H1 (cell line): Measurements from ENCODE around the gene CMIP. TPM values are rescaled to one million over a fixed set of nuclear protein-coding genes. Genes with fewer than 3 reads are reported as not detected.

ENCODE experiments used
- CTCF ChIA-PET: fragments of 300-600 bp; sonication (Branson Sonifier 250); formaldehyde crosslinking; loops from one replicate; lab custom pipeline; 2021; ENCODE audit not compliant: partially characterized antibody; lab: Charles Lee
- POLR2A ChIA-PET: fragments of 300-600 bp; sonication (Branson Sonifier 250); formaldehyde crosslinking; loops from one replicate; lab custom pipeline; 2021; ENCODE audit warnings: inconsistent platforms; ENCODE audit not compliant: partially characterized antibody; lab: Charles Lee
- DNase-seq, 2 experiments: peaks; one replicate each; pipeline versions ENCODE4 v3.0.0 to v3.0.0-alpha.2; 2010 to 2022; ENCODE audit warnings: low spot score in 2 of 2, low read depth in 1 of 2, mixed read lengths in 1 of 2
- FAIRE-seq: peaks from 2 replicates; lab custom pipeline; 2011; peaks lifted over from hg19 to GRCh38; lab: Jason Lieb, UNC
- H2AFZ ChIP-seq: 2 replicates; pipeline ENCODE4 v1.8.1; 2012; ENCODE audit warnings: low read length, inconsistent platforms
- H2AK5ac ChIP-seq: 2 replicates; pipeline ENCODE4 v1.6.1; 2013; ENCODE audit warnings: low read depth, low read length
- H2BK120ac ChIP-seq: replicated peaks from 2 replicates; pipeline ENCODE3; 2013; ENCODE audit warnings: low read depth, low read length, inconsistent platforms
- H2BK12ac ChIP-seq: 2 replicates; pipeline ENCODE4 v1.6.1; 2013; ENCODE audit warnings: low read depth, low read length
- H2BK15ac ChIP-seq: 2 replicates; pipeline ENCODE4 v1.6.1; 2013; ENCODE audit warnings: low read length
- H2BK20ac ChIP-seq: 2 replicates; pipeline ENCODE4 v1.6.1; 2013; ENCODE audit warnings: low read length
- H2BK5ac ChIP-seq: 2 replicates; pipeline ENCODE4 v1.6.1; 2013; ENCODE audit warnings: low read depth, low read length
- H3K14ac ChIP-seq: 2 replicates; pipeline ENCODE4 v1.6.1; 2013; ENCODE audit warnings: inconsistent platforms; ENCODE audit not compliant: insufficient read length
- H3K18ac ChIP-seq: 2 replicates; pipeline ENCODE4 v1.6.1; 2013; ENCODE audit warnings: low read length; ENCODE audit errors: extremely low read depth
- H3K23ac ChIP-seq: 2 replicates; pipeline ENCODE4 v1.6.1; 2013; ENCODE audit warnings: inconsistent platforms; ENCODE audit not compliant: insufficient read length
- H3K23me2 ChIP-seq: 2 replicates; pipeline ENCODE4 v1.6.1; 2013; ENCODE audit warnings: low read depth, low read length
- H3K27ac ChIP-seq: 2 replicates; pipeline ENCODE4 v1.6.1; 2011; ENCODE audit warnings: low read depth, low read length, inconsistent platforms
- H3K27me3 ChIP-seq, 4 experiments: replicated peaks in 1 of 4; 1 replicate in 1 of 4; 2 replicates in 3 of 4; pipeline versions ENCODE4 v1.6.1 to v1.8.1; 2011 to 2013; ENCODE audit warnings: low read length in 3 of 4, mild to moderate bottlenecking in 3 of 4, inconsistent platforms in 2 of 4, mixed read lengths in 2 of 4, moderate library complexity in 1 of 4; ENCODE audit not compliant: control insufficient read depth in 3 of 4, insufficient read depth in 3 of 4; ENCODE audit errors: extremely low read depth in 1 of 4
- H3K36me3 ChIP-seq, 4 experiments: 2 replicates each; pipeline versions ENCODE4 v1.6.1 to v1.8.1; 2011 to 2013; ENCODE audit warnings: mild to moderate bottlenecking in 4 of 4, low read length in 3 of 4, moderate library complexity in 2 of 4, control low read depth in 1 of 4, inconsistent platforms in 1 of 4; ENCODE audit not compliant: insufficient read depth in 4 of 4, control insufficient read depth in 2 of 4
- H3K4ac ChIP-seq: replicated peaks from 2 replicates; pipeline ENCODE3; 2013; ENCODE audit warnings: low read length, low read depth, mixed read lengths, inconsistent platforms; ENCODE audit not compliant: insufficient read length
- H3K4me1 ChIP-seq, 4 experiments: replicated peaks in 1 of 4; 1 replicate in 1 of 4; 2 replicates in 3 of 4; pipeline versions ENCODE4 v1.6.1 to v1.8.1; 2011 to 2013; ENCODE audit warnings: low read length in 3 of 4, inconsistent platforms in 2 of 4, mixed read lengths in 1 of 4; ENCODE audit not compliant: insufficient read depth in 4 of 4, control insufficient read depth in 3 of 4
- H3K4me2 ChIP-seq, 2 experiments: 2 replicates each; pipeline versions ENCODE4 v1.6.1 to v1.8.1; 2011 to 2013; ENCODE audit warnings: low read depth in 2 of 2, low read length in 2 of 2, control low read depth in 1 of 2, inconsistent platforms in 1 of 2, mild to moderate bottlenecking in 1 of 2; ENCODE audit not compliant: insufficient read depth in 1 of 2
- H3K4me3 ChIP-seq, 4 experiments: fragments of 200-600, 300-600 bp in 1 of 4; sonication (generic), shearing (Covaris generic), sonication (Bioruptor Twin) in 1 of 4; 2 replicates each; pipeline versions ENCODE4 v1.5.1 to v1.8.1; 2011 to 2016; ENCODE audit warnings: low read length in 4 of 4, low read depth in 3 of 4, control low read depth in 2 of 4, inconsistent platforms in 2 of 4, mild to moderate bottlenecking in 2 of 4, mixed read lengths in 1 of 4, moderate library complexity in 1 of 4; ENCODE audit not compliant: insufficient read depth in 2 of 4; ENCODE audit errors: extremely low read depth in 1 of 4
- H3K56ac ChIP-seq: replicated peaks from 2 replicates; pipeline ENCODE3; 2013; ENCODE audit warnings: low read depth, mild to moderate bottlenecking, mixed read lengths, low read length, inconsistent platforms; ENCODE audit not compliant: insufficient read length
- H3K79me1 ChIP-seq: 2 replicates; pipeline ENCODE4 v1.6.1; 2013; ENCODE audit warnings: low read depth, low read length, control low read depth
- H3K79me2 ChIP-seq, 2 experiments: 2 replicates each; pipeline versions ENCODE4 v1.6.1 to v1.8.1; 2012 to 2013; ENCODE audit warnings: low read length in 2 of 2, mild to moderate bottlenecking in 2 of 2, inconsistent platforms in 1 of 2; ENCODE audit not compliant: insufficient read depth in 2 of 2, control insufficient read depth in 1 of 2
- H3K9ac ChIP-seq, 4 experiments: replicated peaks in 1 of 4; 1 replicate in 1 of 4; 2 replicates in 3 of 4; pipeline versions ENCODE4 v1.6.1 to v1.8.1; 2011 to 2013; ENCODE audit warnings: low read depth in 3 of 4, low read length in 3 of 4, control low read depth in 2 of 4, mild to moderate bottlenecking in 2 of 4, moderate library complexity in 2 of 4, inconsistent platforms in 1 of 4; ENCODE audit errors: extremely low read depth in 1 of 4
- H3K9me3 ChIP-seq, 2 experiments: 2 replicates each; pipeline versions ENCODE4 v1.6.1 to v1.8.1; 2012 to 2013; ENCODE audit warnings: mild to moderate bottlenecking in 2 of 2, moderate library complexity in 2 of 2, control low read depth in 1 of 2, inconsistent platforms in 1 of 2, low read depth in 1 of 2, low read length in 1 of 2, mixed read lengths in 1 of 2; ENCODE audit not compliant: insufficient read depth in 2 of 2
- H4K20me1 ChIP-seq, 2 experiments: replicated peaks in 1 of 2; 2 replicates each; pipeline versions ENCODE3 to v1.8.1; 2011 to 2013; ENCODE audit warnings: inconsistent platforms in 2 of 2, low read length in 2 of 2, mild to moderate bottlenecking in 1 of 2; ENCODE audit not compliant: insufficient read depth in 2 of 2, control insufficient read depth in 1 of 2
- H4K5ac ChIP-seq: 2 replicates; pipeline ENCODE4 v1.6.1; 2013; ENCODE audit warnings: low read length, low read depth, mixed read lengths, inconsistent platforms; ENCODE audit not compliant: insufficient read length
- H4K8ac ChIP-seq: 2 replicates; pipeline ENCODE4 v1.8.0; 2013; ENCODE audit warnings: mild to moderate bottlenecking, moderate library complexity, low read length, inconsistent platforms; ENCODE audit not compliant: insufficient read depth; ENCODE audit errors: extremely low read depth
- H4K91ac ChIP-seq: replicated peaks from 2 replicates; pipeline ENCODE3; 2013; ENCODE audit warnings: low read length, mixed read lengths, inconsistent platforms; ENCODE audit not compliant: insufficient read length
- CEBPB ChIP-seq: IDR thresholded peaks from 2 replicates; pipeline ENCODE4 v1.6.1; 2012; ENCODE audit warnings: low read depth, low read length
- EGR1 ChIP-seq: IDR thresholded peaks from 2 replicates; pipeline ENCODE4 v1.6.1; 2011; ENCODE audit warnings: low read depth, low read length, borderline replicate concordance
- EZH2 ChIP-seq: fragments of 200-600 bp; sonication (generic); IDR thresholded peaks from 2 replicates; pipeline ENCODE4 v1.7.1; 2012; ENCODE audit warnings: low read depth, mild to moderate bottlenecking, moderate library complexity, low read length, inconsistent platforms; ENCODE audit not compliant: severe bottlenecking
- FOSL1 ChIP-seq: IDR thresholded peaks from 2 replicates; pipeline ENCODE4 v1.6.1; 2011; ENCODE audit warnings: mild to moderate bottlenecking, low read depth, low read length, moderate library complexity; ENCODE audit not compliant: insufficient read depth
- JUND ChIP-seq: IDR thresholded peaks from 2 replicates; pipeline ENCODE4 v1.6.1; 2011; ENCODE audit warnings: mild to moderate bottlenecking, improper control_type of control experiment, low read length
- KDM1A ChIP-seq: fragments of 200-600, 300-600 bp; sonication (generic); IDR thresholded peaks from 2 replicates; pipeline ENCODE4 v1.7.1; 2016; ENCODE audit warnings: mild to moderate bottlenecking, low read length, borderline replicate concordance
- MAFK ChIP-seq: IDR thresholded peaks from 2 replicates; pipeline ENCODE4 v1.6.1; 2012; ENCODE audit warnings: low read depth, mild to moderate bottlenecking, improper control_type of control experiment, low read length
- PHF8 ChIP-seq: fragments of 200-600 bp; sonication (generic); conservative IDR thresholded peaks from 2 replicates; pipeline ENCODE4 v1.7.1; 2012; ENCODE audit warnings: low read depth, mild to moderate bottlenecking, inconsistent platforms, low read length, moderate library complexity
- RXRA ChIP-seq: IDR thresholded peaks from 2 replicates; pipeline ENCODE4 v1.6.1; 2011; ENCODE audit warnings: low read depth, mild to moderate bottlenecking, low read length, moderate library complexity; ENCODE audit not compliant: insufficient read depth
- SIX5 ChIP-seq: IDR thresholded peaks from 2 replicates; pipeline ENCODE4 v1.6.1; 2011; ENCODE audit warnings: mild to moderate bottlenecking, low read depth, low read length
- SP1 ChIP-seq: IDR thresholded peaks from 2 replicates; pipeline ENCODE4 v1.6.1; 2011; ENCODE audit warnings: low read depth, low read length
- SP2 ChIP-seq: IDR thresholded peaks from 2 replicates; pipeline ENCODE4 v1.6.1; 2012; ENCODE audit warnings: mild to moderate bottlenecking, low read length, inconsistent platforms
- TAF1 ChIP-seq: IDR thresholded peaks from 2 replicates; pipeline ENCODE4 v1.6.1; 2011; ENCODE audit warnings: mild to moderate bottlenecking, low read depth, low read length
- TEAD4 ChIP-seq: IDR thresholded peaks from 2 replicates; pipeline ENCODE4 v1.6.1; 2012; ENCODE audit warnings: low read depth, low read length, inconsistent platforms, mixed read lengths
- WGBS, 2 experiments: shearing (Covaris generic) in 1 of 2; methylation state at CpG; one replicate each; pipeline versions ENCODE4 v1.1.6 to v1.1.7; 2013 to 2015; ENCODE audit warnings: low lambda C conversion rate in 2 of 2, mixed read lengths in 2 of 2, inconsistent platforms in 1 of 2, low coverage in 1 of 2, missing lambda C conversion rate in 1 of 2; ENCODE audit not compliant: insufficient replicate concordance in 2 of 2, insufficient coverage in 1 of 2, insufficient read length in 1 of 2; ENCODE audit errors: extremely low coverage in 1 of 2, missing lambda C conversion rate in 1 of 2; 5-methylcytosine and 5-hydroxymethylcytosine counted together
- polyA plus RNA-seq, 7 experiments: library from polyadenylated mRNA; depleted of rRNA in 3 of 7; stranded (reverse) in 5 of 7; unstranded in 2 of 7; fragments of >200 nt in 5 of 7; fragments of 200-250 nt in 2 of 7; gene quantifications; 1 replicate in 5 of 7; 2 replicates in 1 of 7; 4 replicates in 1 of 7; pipeline versions ENCODE4 v1.2.1 to v1.2.3, GENCODE V29; 2011 to 2013; ENCODE audit warnings: missing spikeins in 2 of 7, mixed read lengths in 2 of 7
- total RNA-seq: library from RNA; stranded (reverse); fragmentation: NEBNext Ultra II Directional; extraction: Animal tissue kit (Norgen Biotek cat#: 25700); gene quantifications from 2 replicates; pipeline ENCODE4 v1.2.1, GENCODE V29; 2021

CMIP gene
- total and polyA plus RNA-seq, 2 of the 8 experiments (the other 6 are each of a cell fraction or from before 2014, with no cell fraction given), result 7.9 to 53.2 TPM

- H4K8ac ChIP-seq, result no peak overlapping the region
- no peak overlapping the region for H3K23ac ChIP-seq
- H3K36me3 ChIP-seq, result peaks cover 0 to 7% (median 3%) of the 10 kb centered on the region in 4 experiments; a peak in 2 of 8 replicates
- H3K4ac ChIP-seq, result no peak overlapping the region
- WGBS, 2 experiments, result 96% methylated on average over 11 of the region's 13 CpGs; no CpG with 5 or more reads in 1 of the 2 experiments
- H3K9ac ChIP-seq, result no peak overlapping the region
- no peak overlapping the region for H3K14ac ChIP-seq
- no peak overlapping the region for H2BK15ac ChIP-seq
- no peak overlapping the region for H2AFZ ChIP-seq
- no peak overlapping the region for H2BK5ac ChIP-seq
- H3K27ac ChIP-seq, result no peak overlapping the region
- H3K9me3 ChIP-seq, result no peaks in the 10 kb centered on the region
- no peak overlapping the region for H2BK12ac ChIP-seq
- FAIRE-seq (no peak), DNase-seq (no peak)
- peaks cover 4% of the 10 kb centered on the region; the same call in 1 of the 2 replicates for H3K79me1 ChIP-seq
- no peak overlapping the region for H3K18ac ChIP-seq
- no peaks in the 10 kb centered on the region for H3K27me3 ChIP-seq
- H2BK20ac ChIP-seq, result no peak overlapping the region
- H4K5ac ChIP-seq, result no peak overlapping the region
- no peaks in the 10 kb centered on the region for H3K23me2 ChIP-seq
- ChIA-PET CTCF (interaction anchor here (1.4 to 6.2 kb wide), 2 partner anchors 11 to 105 kb away, joined by 3 to 35 read pairs; no protein-coding TSS in a partner anchor), POLR2A (no interaction called here)
- peaks cover 0 to 6% of the 10 kb centered on the region in 2 experiments; a peak in 1 of 4 replicates for H3K79me2 ChIP-seq
- H3K4me1 ChIP-seq, result no peaks in the 10 kb centered on the region; a peak in 1 of 7 replicates
- no peak overlapping the region for H2BK120ac ChIP-seq
- no peak overlapping the region for H4K91ac ChIP-seq
- peaks cover 5 to 6% of the 10 kb centered on the region in 2 experiments for H4K20me1 ChIP-seq
- no peak overlapping the region for H3K4me2 ChIP-seq
- H2AK5ac ChIP-seq, result no peak overlapping the region
- no peak overlapping the region for H3K4me3 ChIP-seq
- no peak overlapping the region for H3K56ac ChIP-seq
- TF ChIP-seq PHF8 (no peak), SP1 (no peak), EGR1 (no peak), KDM1A (no peak), FOSL1 (no peak), EZH2 (no peak), TAF1 (no peak), SIX5 (no peak), MAFK (no peak), JUND (no peak), TEAD4 (no peak), SP2 (no peak), CEBPB (no peak), RXRA (no peak)
Measured at GRCh38 chr16:81608523-81609209, 164.1 kb downstream of the CMIP start.
